GM18517 (cell line): ENCODE measurements around the gene TCTN3.
"Not testable (repeated sequence)": the region's sequence is repeated elsewhere in the genome, so short reads cannot be mapped to it uniquely, and the experiment has no call there.

Experiments
- ATAC-seq: cut with Tn5 transposase; IDR thresholded peaks from one replicate; pipeline ENCODE4 v1.9.1; 2021; ENCODE audit warnings: mild to moderate bottlenecking, moderate library complexity; ENCODE audit not compliant: unreplicated experiment

The TCTN3 gene

GRCh38 chr10:95635319-95635733 is 58.4 kb downstream of the TCTN3 start:
- no peak for ATAC-seq

DNA sequence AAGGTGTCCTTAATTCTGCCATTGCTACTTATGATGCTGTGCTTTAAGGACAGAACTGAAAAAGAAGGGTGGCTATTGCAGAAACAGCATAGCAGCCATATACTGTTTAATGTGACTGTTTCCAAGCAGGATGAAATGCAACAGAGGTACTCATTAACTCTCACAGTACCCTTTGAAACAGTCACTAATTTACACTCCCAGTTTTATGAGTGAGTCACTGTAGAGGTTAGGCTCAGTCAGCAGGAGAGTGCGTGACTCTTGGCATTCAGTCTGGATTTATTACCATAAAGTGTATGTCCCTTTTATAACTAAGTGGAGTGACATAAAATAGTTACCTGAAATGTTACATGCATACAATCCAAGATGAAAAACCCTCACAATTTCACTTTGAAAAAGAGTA is 64.9 kb downstream of the TCTN3 start:
- ATAC-seq = no peak

DNA sequence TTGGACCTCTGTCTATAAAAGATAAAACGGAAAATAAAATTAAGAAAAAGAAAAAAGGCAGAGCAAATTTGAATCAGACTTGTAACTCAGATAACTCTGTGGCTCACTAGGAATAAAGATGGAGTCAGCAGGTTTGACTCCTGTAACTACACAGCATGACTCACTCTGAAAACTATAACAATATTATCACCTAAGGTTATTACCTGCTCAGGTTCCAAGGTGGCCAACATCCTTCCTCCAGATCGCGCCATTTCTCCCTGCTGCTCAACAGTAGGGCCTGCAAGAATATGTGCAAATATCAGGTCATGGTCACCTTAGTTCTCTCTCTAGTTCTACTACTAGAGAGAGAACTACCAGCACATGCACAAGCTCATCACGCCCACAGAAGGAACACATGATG is 67.2 kb downstream of the TCTN3 start:
- ATAC-seq = no peak

DNA sequence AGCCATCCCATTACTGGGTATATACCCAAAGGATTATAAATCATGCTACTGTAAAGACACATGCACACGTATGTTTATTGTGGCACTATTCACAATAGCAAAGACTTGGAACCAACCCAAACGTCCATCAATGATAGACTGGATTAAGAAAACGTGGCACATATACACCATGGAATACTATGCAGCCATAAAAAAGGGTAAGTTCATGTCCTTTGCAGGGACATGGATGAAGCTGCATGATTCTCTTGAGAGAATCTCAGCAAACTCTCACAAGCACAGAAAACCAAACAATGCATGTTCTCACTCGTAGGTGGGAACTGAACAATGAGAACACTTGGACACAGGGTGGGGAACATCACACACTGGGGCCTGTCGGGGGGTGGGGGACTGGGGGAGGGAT is 73.3 kb downstream of the TCTN3 start:
- not testable (repeated sequence) for ATAC-seq

GRCh38 chr10:95618101-95618500 is 75.6 kb downstream of the TCTN3 start:
- ATAC-seq = no peak

DNA sequence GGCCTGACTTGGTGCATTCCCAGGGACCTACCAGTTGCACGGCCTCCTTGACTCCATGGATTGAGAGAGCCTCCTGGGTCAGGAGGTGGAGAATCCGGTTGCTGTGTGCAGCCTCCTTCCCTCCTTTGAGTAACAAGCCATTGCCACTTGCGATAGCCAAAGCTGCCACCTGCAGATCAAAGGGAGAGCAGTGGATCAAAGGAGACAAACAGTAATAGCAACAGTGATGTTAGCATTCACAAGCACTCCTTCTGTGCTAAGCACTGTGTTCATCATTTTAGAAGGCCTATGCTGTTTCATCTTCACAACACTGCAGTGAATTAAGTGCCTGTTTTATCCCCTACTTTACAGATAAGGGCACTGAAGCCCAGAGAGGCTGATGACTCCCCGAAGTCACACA is 77.3 kb downstream of the TCTN3 start:
- no peak for ATAC-seq
